Measurements from ENCODE around the gene TBX1.

Gene TBX1

GRCh38 chr22:19755145-19755710 is 5.3 kb upstream of the TBX1 start:
- DNase-seq, result no peak

DNA sequence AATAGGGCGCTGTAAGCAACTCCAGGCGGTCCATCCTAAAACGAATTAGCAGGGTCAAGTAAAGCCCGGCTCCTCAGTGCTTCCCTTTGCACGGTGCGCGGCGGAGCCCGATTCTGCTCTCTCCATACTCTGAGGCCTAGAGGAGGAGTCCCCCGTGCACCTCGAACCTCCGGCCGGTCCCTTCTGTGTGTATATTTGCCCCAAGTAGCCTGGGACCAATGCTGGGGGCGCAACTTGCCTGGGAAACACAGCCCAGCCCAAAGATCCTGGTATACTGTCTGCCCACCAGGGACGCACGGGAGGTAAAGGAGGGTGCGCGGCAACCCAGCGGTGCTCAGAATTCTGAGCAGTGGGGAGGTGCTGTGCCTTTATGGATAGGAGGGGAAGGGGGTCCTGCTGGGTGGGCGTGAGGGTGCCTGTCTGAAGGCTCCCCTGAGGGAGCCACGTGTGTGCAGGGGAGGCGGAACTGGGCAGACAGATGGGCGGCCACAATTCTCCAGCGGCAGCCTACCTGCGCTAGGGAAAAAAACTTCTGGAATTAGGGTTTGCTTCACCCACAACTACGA is 4.8 kb upstream of the TBX1 start:
- DNase-seq, result no peak

- peak; percentile 59 for DNase-seq
These were observed 4.1 kb upstream of the TBX1 start for GRCh38 chr22:19756288-19757128.

- no peak for DNase-seq
These were observed 3.2 kb upstream of the TBX1 start for GRCh38 chr22:19757140-19757984.

- no peak for DNase-seq
These were observed 2.3 kb upstream of the TBX1 start for GRCh38 chr22:19757985-19758895.

- DNase-seq, result no peak
These were observed 1.6 kb upstream of the TBX1 start for GRCh38 chr22:19758896-19759426.

- no peak for DNase-seq
These were observed 1.0 kb upstream of the TBX1 start for GRCh38 chr22:19759427-19760057.

- DNase-seq, result no peak
These were observed 560 bp downstream of the TBX1 start for GRCh38 chr22:19760951-19761724.

DNA sequence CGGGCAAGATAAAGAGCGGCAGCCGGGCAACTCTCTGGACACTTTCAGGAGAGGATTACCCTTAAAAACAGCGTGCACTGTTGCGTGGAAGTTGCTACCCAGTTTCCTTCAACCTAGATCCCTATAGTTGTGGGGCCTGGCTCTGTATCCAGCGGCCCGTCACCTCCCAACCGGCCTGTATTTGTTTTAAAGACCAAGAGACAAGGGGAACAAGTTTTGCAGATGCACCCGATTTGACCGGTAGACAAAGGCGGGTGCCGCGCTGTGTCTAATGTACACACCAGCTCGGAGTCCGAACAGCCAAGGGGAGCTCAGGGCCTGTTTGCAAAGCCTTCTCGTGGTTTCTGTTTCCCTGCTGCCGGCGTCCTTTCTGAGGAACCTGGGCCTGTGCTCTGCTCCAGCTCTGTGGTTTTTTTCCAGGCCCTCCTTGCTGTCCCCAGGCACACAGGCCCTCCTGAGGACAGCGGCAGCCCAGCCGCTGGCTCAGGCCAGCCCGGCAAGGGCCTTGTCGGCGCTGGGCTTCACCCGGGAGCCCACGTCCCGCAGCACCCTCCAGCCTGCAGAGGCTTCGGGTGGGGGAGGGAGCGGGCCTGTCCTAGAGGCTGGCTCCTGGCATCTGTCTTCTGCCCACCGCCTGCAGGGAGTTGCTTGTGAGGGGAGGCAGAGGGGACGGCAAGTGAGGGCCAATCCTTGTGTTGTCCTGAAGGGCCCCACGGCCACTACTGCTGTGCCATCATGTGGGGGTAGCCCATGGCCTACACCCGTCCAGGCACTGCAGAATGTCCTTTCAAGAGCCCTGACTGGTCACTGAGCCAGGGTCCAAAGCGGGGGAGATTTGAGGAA is 1.4 kb downstream of the TBX1 start:
- DNase-seq, result no peak

DNA sequence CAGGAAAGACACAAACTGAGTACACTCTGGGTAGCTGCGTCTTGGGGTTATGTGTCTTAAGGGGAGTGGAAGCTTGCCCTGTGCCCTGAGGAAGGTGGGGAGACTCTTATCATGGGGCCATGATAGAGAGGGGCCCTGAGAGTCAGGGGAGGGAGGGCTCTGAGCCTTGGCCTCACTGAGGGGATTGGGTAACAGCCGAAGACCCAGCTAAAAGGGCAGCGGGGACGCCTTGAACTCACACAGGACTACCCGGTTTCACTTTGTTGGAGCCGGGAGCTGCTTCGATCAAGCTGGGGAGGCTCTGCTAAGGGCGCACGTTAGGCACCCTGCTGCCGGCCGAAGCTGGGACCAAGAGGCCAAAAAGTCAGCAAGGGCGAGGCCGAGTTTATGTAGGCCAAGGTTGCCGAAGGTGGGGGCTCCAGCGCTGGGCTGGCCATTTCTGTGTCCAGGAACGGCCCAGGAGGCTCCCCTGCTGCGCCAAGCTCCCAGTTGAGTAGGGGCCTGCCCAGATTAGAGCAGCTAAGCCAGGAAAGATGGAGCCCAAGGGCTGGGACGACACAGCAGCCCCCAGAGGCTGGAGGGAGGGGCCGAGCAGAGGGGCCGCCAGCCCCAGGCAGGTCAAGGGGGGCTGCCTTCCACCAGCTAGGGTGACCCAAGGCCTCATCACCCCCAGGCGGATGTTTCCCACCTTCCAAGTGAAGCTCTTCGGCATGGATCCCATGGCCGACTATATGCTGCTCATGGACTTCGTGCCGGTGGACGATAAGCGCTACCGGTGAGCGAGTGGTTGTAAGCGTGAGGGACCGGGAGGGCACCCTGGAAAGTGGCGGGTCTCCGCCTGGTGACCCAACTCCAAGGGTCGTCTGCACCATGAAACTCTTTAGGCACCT is 2.2 kb downstream of the TBX1 start:
- no peak for DNase-seq

GRCh38 chr22:19763458-19764298 is 3.1 kb downstream of the TBX1 start:
- no peak for DNase-seq

GRCh38 chr22:19764299-19764593 is 3.7 kb downstream of the TBX1 start:
- no peak for DNase-seq

GRCh38 chr22:19764636-19765476 is 4.3 kb downstream of the TBX1 start:
- DNase-seq, result no peak

DNA sequence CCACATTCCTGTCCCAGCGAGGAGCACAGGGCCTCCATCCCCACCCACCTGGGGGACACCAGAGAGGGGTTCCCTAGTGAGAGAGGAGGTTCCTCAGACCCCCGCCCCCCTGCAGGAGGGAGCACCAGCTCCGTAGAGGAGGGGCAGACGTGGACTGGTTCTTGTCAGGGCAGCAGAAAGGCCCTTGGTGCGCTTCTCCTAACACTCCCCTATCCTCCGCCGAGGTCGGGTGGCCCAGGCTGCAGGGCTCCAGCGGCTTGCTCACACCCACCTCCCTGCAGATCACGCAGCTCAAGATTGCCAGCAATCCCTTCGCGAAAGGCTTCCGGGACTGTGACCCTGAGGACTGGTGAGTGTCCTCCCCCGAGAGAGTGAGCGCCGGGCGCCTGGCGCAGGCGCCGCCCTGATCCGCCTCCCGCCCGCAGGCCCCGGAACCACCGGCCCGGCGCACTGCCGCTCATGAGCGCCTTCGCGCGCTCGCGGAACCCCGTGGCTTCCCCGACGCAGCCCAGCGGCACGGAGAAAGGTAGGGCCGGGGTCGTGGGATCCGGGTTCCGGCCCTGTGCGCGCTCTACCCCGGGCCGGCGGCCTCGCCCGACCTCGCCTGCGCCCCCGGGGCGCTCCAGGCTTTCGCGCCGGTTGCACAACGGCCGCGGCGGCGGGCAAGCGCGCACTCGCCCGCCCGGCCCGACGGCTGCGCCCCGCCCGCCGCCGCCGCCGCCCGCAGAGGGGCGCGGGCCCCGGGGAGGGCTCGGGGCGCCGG is 5.1 kb downstream of the TBX1 start:
- DNase-seq, result no peak

GRCh38 chr22:19766240-19766510 is 5.6 kb downstream of the TBX1 start:
- DNase-seq, result no peak

Measured in activated effector memory CD4-positive, alpha-beta T cell treated with Interleukin-2 at 50 U/mL for 16 hours (primary cell).